ENCODE results near the gene HARBI1.

DNA sequence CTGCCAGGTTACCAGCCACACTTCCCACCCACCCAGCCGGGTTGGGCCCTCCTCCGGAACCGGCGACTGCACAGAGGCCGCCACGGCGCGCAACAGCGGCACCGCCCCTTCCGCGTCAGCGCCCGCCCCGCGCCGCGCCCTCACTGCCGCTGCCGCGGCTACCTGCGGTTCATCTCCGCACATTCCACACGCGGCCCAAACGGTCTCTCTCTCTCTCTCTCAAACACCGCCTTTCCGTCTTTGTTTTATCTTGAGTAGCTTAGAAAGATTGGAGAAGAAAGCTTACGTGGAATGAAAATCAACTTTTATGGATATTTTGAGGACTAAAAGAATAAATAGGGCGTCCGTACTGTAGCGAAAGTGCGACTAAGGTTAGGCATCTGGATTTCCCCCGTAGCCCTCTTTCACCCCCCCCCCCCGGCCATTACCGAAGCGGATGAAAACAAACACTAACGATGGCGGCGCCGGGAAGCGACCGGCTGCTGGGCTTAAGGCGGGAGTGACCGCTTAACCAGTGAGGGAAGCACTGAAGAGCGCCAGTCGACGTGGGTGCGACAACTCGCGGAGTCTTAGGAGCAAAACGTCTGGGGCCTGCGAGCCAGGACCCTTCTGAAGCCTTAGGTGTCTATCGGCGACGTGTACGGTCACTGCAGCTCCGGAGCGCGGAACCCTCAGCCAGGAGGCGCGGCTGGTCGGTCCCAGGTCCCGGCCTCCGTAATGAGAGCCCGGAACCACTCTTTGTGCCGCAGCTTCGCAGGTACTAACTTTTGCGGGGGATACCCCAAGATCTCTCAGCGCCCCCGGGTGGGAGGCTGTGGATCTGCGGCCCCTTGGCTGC lies at the start of gene HARBI1, which contains the start of gene ATG13:
- TF ChIP-seq JUN (CRISPR knock-in tag; IDR thresholded peaks at IDR 0.05) (no peak), ZNF263 (CRISPR knock-in tag; IDR thresholded peaks at IDR 0.05; ENCODE audit: low read depth) (no peak), NR3C1 (CRISPR knock-in tag; conservative IDR thresholded peaks at IDR 0.05; ENCODE audit: low read depth) (no peak), SMAD3 (CRISPR knock-in tag; IDR thresholded peaks at IDR 0.05; ENCODE audit: borderline replicate concordance) (no peak)
- TF ChIP-seq, protein P1, sequence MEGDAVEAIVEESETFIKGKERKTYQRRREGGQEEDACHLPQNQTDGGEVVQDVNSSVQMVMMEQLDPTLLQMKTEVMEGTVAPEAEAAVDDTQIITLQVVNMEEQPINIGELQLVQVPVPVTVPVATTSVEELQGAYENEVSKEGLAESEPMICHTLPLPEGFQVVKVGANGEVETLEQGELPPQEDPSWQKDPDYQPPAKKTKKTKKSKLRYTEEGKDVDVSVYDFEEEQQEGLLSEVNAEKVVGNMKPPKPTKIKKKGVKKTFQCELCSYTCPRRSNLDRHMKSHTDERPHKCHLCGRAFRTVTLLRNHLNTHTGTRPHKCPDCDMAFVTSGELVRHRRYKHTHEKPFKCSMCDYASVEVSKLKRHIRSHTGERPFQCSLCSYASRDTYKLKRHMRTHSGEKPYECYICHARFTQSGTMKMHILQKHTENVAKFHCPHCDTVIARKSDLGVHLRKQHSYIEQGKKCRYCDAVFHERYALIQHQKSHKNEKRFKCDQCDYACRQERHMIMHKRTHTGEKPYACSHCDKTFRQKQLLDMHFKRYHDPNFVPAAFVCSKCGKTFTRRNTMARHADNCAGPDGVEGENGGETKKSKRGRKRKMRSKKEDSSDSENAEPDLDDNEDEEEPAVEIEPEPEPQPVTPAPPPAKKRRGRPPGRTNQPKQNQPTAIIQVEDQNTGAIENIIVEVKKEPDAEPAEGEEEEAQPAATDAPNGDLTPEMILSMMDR (IDR thresholded peaks at IDR 0.05): no peak
- TF ChIP-seq, protein P2, sequence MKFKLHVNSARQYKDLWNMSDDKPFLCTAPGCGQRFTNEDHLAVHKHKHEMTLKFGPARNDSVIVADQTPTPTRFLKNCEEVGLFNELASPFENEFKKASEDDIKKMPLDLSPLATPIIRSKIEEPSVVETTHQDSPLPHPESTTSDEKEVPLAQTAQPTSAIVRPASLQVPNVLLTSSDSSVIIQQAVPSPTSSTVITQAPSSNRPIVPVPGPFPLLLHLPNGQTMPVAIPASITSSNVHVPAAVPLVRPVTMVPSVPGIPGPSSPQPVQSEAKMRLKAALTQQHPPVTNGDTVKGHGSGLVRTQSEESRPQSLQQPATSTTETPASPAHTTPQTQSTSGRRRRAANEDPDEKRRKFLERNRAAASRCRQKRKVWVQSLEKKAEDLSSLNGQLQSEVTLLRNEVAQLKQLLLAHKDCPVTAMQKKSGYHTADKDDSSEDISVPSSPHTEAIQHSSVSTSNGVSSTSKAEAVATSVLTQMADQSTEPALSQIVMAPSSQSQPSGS (CRISPR knock-in tag; IDR thresholded peaks at IDR 0.05; ENCODE audit: borderline replicate concordance, low read depth): no peak
